H1 (cell line): Measurements from ENCODE around the gene ARRB1. TPM values are rescaled to one million over a fixed set of nuclear protein-coding genes. Genes with fewer than 3 reads are reported as not detected.

Experiments used
- CTCF ChIA-PET: fragments of 300-600 bp; sonication (Branson Sonifier 250); formaldehyde crosslinking; loops from one replicate; lab custom pipeline; 2021; ENCODE audit not compliant: partially characterized antibody; lab: Charles Lee
- POLR2A ChIA-PET: fragments of 300-600 bp; sonication (Branson Sonifier 250); formaldehyde crosslinking; loops from one replicate; lab custom pipeline; 2021; ENCODE audit warnings: inconsistent platforms; ENCODE audit not compliant: partially characterized antibody; lab: Charles Lee
- DNase-seq, 2 experiments: peaks; one replicate each; pipeline versions ENCODE4 v3.0.0 to v3.0.0-alpha.2; 2010 to 2022; ENCODE audit warnings: low spot score in 2 of 2, low read depth in 1 of 2, mixed read lengths in 1 of 2
- FAIRE-seq: peaks from 2 replicates; lab custom pipeline; 2011; peaks lifted over from hg19 to GRCh38; lab: Jason Lieb, UNC
- H2AFZ ChIP-seq: 2 replicates; pipeline ENCODE4 v1.8.1; 2012; ENCODE audit warnings: low read length, inconsistent platforms
- H2AK5ac ChIP-seq: 2 replicates; pipeline ENCODE4 v1.6.1; 2013; ENCODE audit warnings: low read depth, low read length
- H2BK120ac ChIP-seq: replicated peaks from 2 replicates; pipeline ENCODE3; 2013; ENCODE audit warnings: low read depth, low read length, inconsistent platforms
- H2BK12ac ChIP-seq: 2 replicates; pipeline ENCODE4 v1.6.1; 2013; ENCODE audit warnings: low read depth, low read length
- H2BK15ac ChIP-seq: 2 replicates; pipeline ENCODE4 v1.6.1; 2013; ENCODE audit warnings: low read length
- H2BK20ac ChIP-seq: 2 replicates; pipeline ENCODE4 v1.6.1; 2013; ENCODE audit warnings: low read length
- H2BK5ac ChIP-seq: 2 replicates; pipeline ENCODE4 v1.6.1; 2013; ENCODE audit warnings: low read depth, low read length
- H3K14ac ChIP-seq: 2 replicates; pipeline ENCODE4 v1.6.1; 2013; ENCODE audit warnings: inconsistent platforms; ENCODE audit not compliant: insufficient read length
- H3K18ac ChIP-seq: 2 replicates; pipeline ENCODE4 v1.6.1; 2013; ENCODE audit warnings: low read length; ENCODE audit errors: extremely low read depth
- H3K23ac ChIP-seq: 2 replicates; pipeline ENCODE4 v1.6.1; 2013; ENCODE audit warnings: inconsistent platforms; ENCODE audit not compliant: insufficient read length
- H3K23me2 ChIP-seq: 2 replicates; pipeline ENCODE4 v1.6.1; 2013; ENCODE audit warnings: low read depth, low read length
- H3K27ac ChIP-seq: 2 replicates; pipeline ENCODE4 v1.6.1; 2011; ENCODE audit warnings: low read depth, low read length, inconsistent platforms
- H3K27me3 ChIP-seq, 4 experiments: replicated peaks in 1 of 4; 1 replicate in 1 of 4; 2 replicates in 3 of 4; pipeline versions ENCODE4 v1.6.1 to v1.8.1; 2011 to 2013; ENCODE audit warnings: low read length in 3 of 4, mild to moderate bottlenecking in 3 of 4, inconsistent platforms in 2 of 4, mixed read lengths in 2 of 4, moderate library complexity in 1 of 4; ENCODE audit not compliant: control insufficient read depth in 3 of 4, insufficient read depth in 3 of 4; ENCODE audit errors: extremely low read depth in 1 of 4
- H3K36me3 ChIP-seq, 4 experiments: 2 replicates each; pipeline versions ENCODE4 v1.6.1 to v1.8.1; 2011 to 2013; ENCODE audit warnings: mild to moderate bottlenecking in 4 of 4, low read length in 3 of 4, moderate library complexity in 2 of 4, control low read depth in 1 of 4, inconsistent platforms in 1 of 4; ENCODE audit not compliant: insufficient read depth in 4 of 4, control insufficient read depth in 2 of 4
- H3K4ac ChIP-seq: replicated peaks from 2 replicates; pipeline ENCODE3; 2013; ENCODE audit warnings: low read length, low read depth, mixed read lengths, inconsistent platforms; ENCODE audit not compliant: insufficient read length
- H3K4me1 ChIP-seq, 4 experiments: replicated peaks in 1 of 4; 1 replicate in 1 of 4; 2 replicates in 3 of 4; pipeline versions ENCODE4 v1.6.1 to v1.8.1; 2011 to 2013; ENCODE audit warnings: low read length in 3 of 4, inconsistent platforms in 2 of 4, mixed read lengths in 1 of 4; ENCODE audit not compliant: insufficient read depth in 4 of 4, control insufficient read depth in 3 of 4
- H3K4me2 ChIP-seq, 2 experiments: 2 replicates each; pipeline versions ENCODE4 v1.6.1 to v1.8.1; 2011 to 2013; ENCODE audit warnings: low read depth in 2 of 2, low read length in 2 of 2, control low read depth in 1 of 2, inconsistent platforms in 1 of 2, mild to moderate bottlenecking in 1 of 2; ENCODE audit not compliant: insufficient read depth in 1 of 2
- H3K4me3 ChIP-seq, 4 experiments: fragments of 200-600, 300-600 bp in 1 of 4; sonication (generic), shearing (Covaris generic), sonication (Bioruptor Twin) in 1 of 4; 2 replicates each; pipeline versions ENCODE4 v1.5.1 to v1.8.1; 2011 to 2016; ENCODE audit warnings: low read length in 4 of 4, low read depth in 3 of 4, control low read depth in 2 of 4, inconsistent platforms in 2 of 4, mild to moderate bottlenecking in 2 of 4, mixed read lengths in 1 of 4, moderate library complexity in 1 of 4; ENCODE audit not compliant: insufficient read depth in 2 of 4; ENCODE audit errors: extremely low read depth in 1 of 4
- H3K56ac ChIP-seq: replicated peaks from 2 replicates; pipeline ENCODE3; 2013; ENCODE audit warnings: low read depth, mild to moderate bottlenecking, mixed read lengths, low read length, inconsistent platforms; ENCODE audit not compliant: insufficient read length
- H3K79me1 ChIP-seq: 2 replicates; pipeline ENCODE4 v1.6.1; 2013; ENCODE audit warnings: low read depth, low read length, control low read depth
- H3K79me2 ChIP-seq, 2 experiments: 2 replicates each; pipeline versions ENCODE4 v1.6.1 to v1.8.1; 2012 to 2013; ENCODE audit warnings: low read length in 2 of 2, mild to moderate bottlenecking in 2 of 2, inconsistent platforms in 1 of 2; ENCODE audit not compliant: insufficient read depth in 2 of 2, control insufficient read depth in 1 of 2
- H3K9ac ChIP-seq, 4 experiments: replicated peaks in 1 of 4; 1 replicate in 1 of 4; 2 replicates in 3 of 4; pipeline versions ENCODE4 v1.6.1 to v1.8.1; 2011 to 2013; ENCODE audit warnings: low read depth in 3 of 4, low read length in 3 of 4, control low read depth in 2 of 4, mild to moderate bottlenecking in 2 of 4, moderate library complexity in 2 of 4, inconsistent platforms in 1 of 4; ENCODE audit errors: extremely low read depth in 1 of 4
- H3K9me3 ChIP-seq, 2 experiments: 2 replicates each; pipeline versions ENCODE4 v1.6.1 to v1.8.1; 2012 to 2013; ENCODE audit warnings: mild to moderate bottlenecking in 2 of 2, moderate library complexity in 2 of 2, control low read depth in 1 of 2, inconsistent platforms in 1 of 2, low read depth in 1 of 2, low read length in 1 of 2, mixed read lengths in 1 of 2; ENCODE audit not compliant: insufficient read depth in 2 of 2
- H4K20me1 ChIP-seq, 2 experiments: replicated peaks in 1 of 2; 2 replicates each; pipeline versions ENCODE3 to v1.8.1; 2011 to 2013; ENCODE audit warnings: inconsistent platforms in 2 of 2, low read length in 2 of 2, mild to moderate bottlenecking in 1 of 2; ENCODE audit not compliant: insufficient read depth in 2 of 2, control insufficient read depth in 1 of 2
- H4K5ac ChIP-seq: 2 replicates; pipeline ENCODE4 v1.6.1; 2013; ENCODE audit warnings: low read length, low read depth, mixed read lengths, inconsistent platforms; ENCODE audit not compliant: insufficient read length
- H4K8ac ChIP-seq: 2 replicates; pipeline ENCODE4 v1.8.0; 2013; ENCODE audit warnings: mild to moderate bottlenecking, moderate library complexity, low read length, inconsistent platforms; ENCODE audit not compliant: insufficient read depth; ENCODE audit errors: extremely low read depth
- H4K91ac ChIP-seq: replicated peaks from 2 replicates; pipeline ENCODE3; 2013; ENCODE audit warnings: low read length, mixed read lengths, inconsistent platforms; ENCODE audit not compliant: insufficient read length
- CBX5 ChIP-seq: fragments of 300-800, 300-1000 bp; sonication (generic); IDR thresholded peaks from 2 replicates; pipeline ENCODE4 v1.7.1; 2016; ENCODE audit warnings: antibody characterized with exemption, low read length, low read depth
- CEBPB ChIP-seq: IDR thresholded peaks from 2 replicates; pipeline ENCODE4 v1.6.1; 2012; ENCODE audit warnings: low read depth, low read length
- GABPA ChIP-seq: IDR thresholded peaks from 2 replicates; pipeline ENCODE4 v1.6.1; 2011; ENCODE audit warnings: mild to moderate bottlenecking, low read length, moderate library complexity, borderline replicate concordance; ENCODE audit not compliant: insufficient read depth
- GTF2F1 ChIP-seq: IDR thresholded peaks from 2 replicates; pipeline ENCODE4 v1.6.1; 2012; ENCODE audit warnings: low read depth, low read length, improper control_type of control experiment, borderline replicate concordance
- KDM4A ChIP-seq: IDR thresholded peaks from one replicate; pipeline ENCODE4 v1.7.1; 2012; ENCODE audit warnings: low read depth, mild to moderate bottlenecking, moderate library complexity, low read length, inconsistent platforms; ENCODE audit not compliant: severe bottlenecking
- POLR2A ChIP-seq, 2 experiments: IDR thresholded peaks; 1 replicate in 1 of 2; 2 replicates in 1 of 2; pipeline ENCODE4 v1.6.1; 2011; ENCODE audit warnings: low read depth in 2 of 2, low read length in 2 of 2, mild to moderate bottlenecking in 2 of 2; ENCODE audit errors: control extremely low read depth in 1 of 2
- RFX5 ChIP-seq: IDR thresholded peaks from 2 replicates; pipeline ENCODE4 v1.6.1; 2011; ENCODE audit warnings: low read depth, low read length, improper control_type of control experiment, borderline replicate concordance
- SIN3A ChIP-seq, 2 experiments: IDR thresholded peaks in 1 of 2; conservative IDR thresholded peaks in 1 of 2; 2 replicates each; pipeline ENCODE4 v1.6.1; 2011 to 2012; ENCODE audit warnings: low read length in 2 of 2, improper control_type of control experiment in 1 of 2, low read depth in 1 of 2, mild to moderate bottlenecking in 1 of 2
- WGBS, 2 experiments: shearing (Covaris generic) in 1 of 2; methylation state at CpG; one replicate each; pipeline versions ENCODE4 v1.1.6 to v1.1.7; 2013 to 2015; ENCODE audit warnings: low lambda C conversion rate in 2 of 2, mixed read lengths in 2 of 2, inconsistent platforms in 1 of 2, low coverage in 1 of 2, missing lambda C conversion rate in 1 of 2; ENCODE audit not compliant: insufficient replicate concordance in 2 of 2, insufficient coverage in 1 of 2, insufficient read length in 1 of 2; ENCODE audit errors: extremely low coverage in 1 of 2, missing lambda C conversion rate in 1 of 2; 5-methylcytosine and 5-hydroxymethylcytosine counted together
- polyA plus RNA-seq, 7 experiments: library from polyadenylated mRNA; depleted of rRNA in 3 of 7; stranded (reverse) in 5 of 7; unstranded in 2 of 7; fragments of >200 nt in 5 of 7; fragments of 200-250 nt in 2 of 7; gene quantifications; 1 replicate in 5 of 7; 2 replicates in 1 of 7; 4 replicates in 1 of 7; pipeline versions ENCODE4 v1.2.1 to v1.2.3, GENCODE V29; 2011 to 2013; ENCODE audit warnings: missing spikeins in 2 of 7, mixed read lengths in 2 of 7
- total RNA-seq: library from RNA; stranded (reverse); fragmentation: NEBNext Ultra II Directional; extraction: Animal tissue kit (Norgen Biotek cat#: 25700); gene quantifications from 2 replicates; pipeline ENCODE4 v1.2.1, GENCODE V29; 2021

Gene ARRB1
- total and polyA plus RNA-seq, 2 of the 8 experiments (the other 6 are each of a cell fraction or from before 2014, with no cell fraction given) = 9.4 to 31.8 TPM

DNA sequence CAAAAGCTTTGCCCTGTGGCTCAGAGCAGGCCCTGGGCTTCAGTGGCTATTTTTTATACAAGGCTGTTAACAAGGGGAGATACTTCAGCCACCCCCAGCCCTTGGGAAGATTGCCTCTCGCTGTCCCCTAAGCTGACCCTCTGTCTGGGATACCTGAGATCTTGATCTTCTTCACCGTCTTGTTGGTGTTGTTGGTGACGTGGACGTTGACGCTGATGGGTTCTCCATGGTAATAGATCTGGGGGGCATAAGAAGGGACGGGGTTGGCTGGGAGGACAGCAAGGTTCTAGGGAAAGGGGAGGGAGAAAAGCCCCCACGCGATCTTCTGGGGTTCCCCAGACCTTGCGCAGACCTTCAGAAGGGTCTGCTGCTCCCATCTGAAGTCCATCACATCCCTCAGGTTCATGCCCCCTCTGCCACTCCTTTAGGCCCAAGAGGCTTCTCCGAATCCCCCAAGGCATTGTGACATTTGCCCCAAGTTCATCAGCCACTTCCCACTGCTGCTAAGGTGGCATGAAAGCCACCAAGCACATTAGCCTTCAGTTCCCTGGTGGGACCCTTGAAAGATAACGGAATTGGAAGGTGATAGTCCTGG lies 74.2 kb downstream of the ARRB1 start:
- no peaks in the 10 kb centered on the region for H4K20me1 ChIP-seq
- no peak overlapping the region for H3K27ac ChIP-seq
- H3K4me2 ChIP-seq = no peak overlapping the region
- H3K23ac ChIP-seq = no peak overlapping the region
- H2BK12ac ChIP-seq = no peak overlapping the region
- TF ChIP-seq GTF2F1 = no peak
- TF ChIP-seq KDM4A = no peak
- TF ChIP-seq GABPA = no peak
- no peak for TF ChIP-seq CEBPB
- no peak for TF ChIP-seq SIN3A (conservative IDR thresholded peaks at IDR 0.05 in 1 of 2, IDR thresholded peaks at IDR 0.05 in 1 of 2; ENCODE audit: low read depth in 1 of 2, low read length in 2 of 2)
- TF ChIP-seq CBX5 = no peak
- TF ChIP-seq POLR2A (IDR thresholded peaks at IDR 0.05; ENCODE audit: control extremely low read depth in 1 of 2, low read depth in 2 of 2, low read length in 2 of 2) = no peak
- TF ChIP-seq RFX5 = no peak
- TF ChIP-seq, all 59 proteins: peak for 0
- Histone ChIP-seq H3K4me3 (no peak overlapping the region), H3K14ac (no peak overlapping the region), H3K18ac (no peak overlapping the region), H2BK120ac (no peak overlapping the region), H4K91ac (no peak overlapping the region), H2BK15ac (no peak overlapping the region), H3K23me2 (no peaks in the 10 kb centered on the region), H4K5ac (no peak overlapping the region), H3K4ac (no peak overlapping the region), H2AFZ (no peak overlapping the region), H3K56ac (no peak overlapping the region), H3K79me1 (no peaks in the 10 kb centered on the region), H2BK5ac (no peak overlapping the region), H4K8ac (no peak overlapping the region), H3K9ac (no peak overlapping the region), H3K27me3 (no peaks in the 10 kb centered on the region), H3K36me3 (0 out of 8 replicates have a peak, but pooled peaks cover 0 to 3% (median 0%) of the 10 kb centered on the region in 4 experiments), H3K4me1 (no peaks in the 10 kb centered on the region; a peak in 1 of 7 replicates), H3K79me2 (no peaks in the 10 kb centered on the region), H3K9me3 (no peaks in the 10 kb centered on the region), H2AK5ac (no peak overlapping the region), H2BK20ac (no peak overlapping the region)
- WGBS, 2 experiments = 87% methylated on average over 11 of the region's 11 CpGs; no CpG with 5 or more reads in 1 of the 2 experiments
- CTCF ChIA-PET = interaction anchor here (1.1 to 18.0 kb wide), 15 partner anchors 10 to 253 kb away, joined by 3 to 327 read pairs (median 5); no protein-coding TSS in a partner anchor
- FAIRE-seq = no peak
- POLR2A ChIA-PET = interaction anchor here (1.6 kb wide), 1 partner anchor 15 kb away, joined by 6 read pairs; no protein-coding TSS in a partner anchor
- DNase-seq = no peak
